Esophagus squamous epithelium (tissue), 5 donors: ENCODE results near the gene DDX24. TPM values are rescaled to one million over a fixed set of nuclear protein-coding genes. Genes with fewer than 3 reads are reported as not detected.

Experiments
- DNase-seq: peaks from one replicate; lab custom pipeline; 2025; lab: John Stamatoyannopoulos, UW
- H3K27ac ChIP-seq, 4 donors: fragments of 200-600 bp; sonication (generic); one replicate each; pipeline ENCODE4 v1.5.1; 2016 to 2019; ENCODE audit warnings: mild to moderate bottlenecking in 1 of 4
- H3K27me3 ChIP-seq, 4 donors: fragments of 200-600 bp; sonication (generic); 1 replicate in 3 of 4; 2 replicates in 1 of 4; pipeline versions ENCODE4 v1.5.1 to v1.6.0; 2017 to 2021; ENCODE audit warnings: antibody characterized with exemption in 1 of 4
- H3K36me3 ChIP-seq, 3 donors: fragments of 200-600 bp; sonication (generic); one replicate each; pipeline ENCODE4 v1.5.1; 2016 to 2019
- H3K4me1 ChIP-seq, 3 donors: fragments of 200-600 bp; sonication (generic); one replicate each; pipeline ENCODE4 v1.5.1; 2017 to 2019
- H3K4me3 ChIP-seq, 4 donors: fragments of 200-600 bp; sonication (generic); 1 replicate in 3 of 4; 2 replicates in 1 of 4; pipeline ENCODE4 v1.5.1; 2016 to 2019; ENCODE audit warnings: mild to moderate bottlenecking in 2 of 4, moderate library complexity in 1 of 4
- H3K9me3 ChIP-seq, 3 donors: fragments of 200-600 bp; sonication (generic); one replicate each; pipeline ENCODE4 v1.5.1; 2016 to 2019
- CTCF ChIP-seq, 6 experiments: fragments of 450-650 bp in 4 of 6; fragments of 200-600 bp in 2 of 6; sonication (generic) in 2 of 6; IDR thresholded peaks; one replicate each; pipeline ENCODE4 v1.5.1; 2016 to 2019; ENCODE audit warnings: antibody characterized with exemption in 6 of 6, mild to moderate bottlenecking in 4 of 6, moderate library complexity in 4 of 6
- POLR2A ChIP-seq, 4 donors: fragments of 450-650 bp; IDR thresholded peaks; one replicate each; pipeline ENCODE4 v1.6.1; 2017; ENCODE audit warnings: antibody characterized with exemption in 4 of 4, mild to moderate bottlenecking in 4 of 4, moderate library complexity in 3 of 4
- WGBS, 2 donors: methylation state at CpG; one replicate each; pipeline ENCODE4 v1.1.5; 2018; 5-methylcytosine and 5-hydroxymethylcytosine counted together
- intact Hi-C: fragments of 100-400 bp; cut with DNase I; formaldehyde crosslinking; loops from one replicate; pipeline ENCODE4 v1.15.0; 2022
- total RNA-seq, 4 donors: library from RNA; depleted of rRNA; stranded (reverse); fragments of >200 nt; gene quantifications; one replicate each; pipeline ENCODE4 v1.1.0, GENCODE V29; 2016
- donor health status: DM: yes; HTN: yes; CAD: no.

Gene DDX24
- total RNA-seq, 4 donors from 2014 or later, result 63.9 to 114 (median 71.9) TPM

- H3K36me3 ChIP-seq, result no peaks in the 10 kb centered on the region
- TF ChIP-seq CTCF (IDR thresholded peaks at IDR 0.05), result no peak
- TF ChIP-seq POLR2A (IDR thresholded peaks at IDR 0.05), result no peak
- H3K4me1 ChIP-seq, result peaks cover 0 to 34% (median 23%) of the 10 kb centered on the region in 3 donors
- no peak overlapping the region for H3K4me3 ChIP-seq
- 45 to 94% methylated on average over 3 to 7 of the region's 8 CpGs for WGBS, 2 donors
- no peak overlapping the region for H3K27ac ChIP-seq
- intact Hi-C loops, result no loop called here
- DNase-seq, result no peak
- H3K9me3 ChIP-seq, result no peaks in the 10 kb centered on the region
- H3K27me3 ChIP-seq, result peaks cover 0 to 50% (median 2%) of the 10 kb centered on the region in 4 donors
Observed at GRCh38 chr14:93999573-93999972, 81.4 kb downstream of the DDX24 start.

GRCh38 chr14:93998871-93999403 is 82.1 kb downstream of the DDX24 start:
- WGBS, 2 donors, result 60 to 75% methylated on average over 2 to 4 of the region's 7 CpGs
- Histone ChIP-seq H3K27ac (no peak overlapping the region), H3K4me1 (peaks cover 0 to 36% (median 26%) of the 10 kb centered on the region in 3 donors), H3K36me3 (no peaks in the 10 kb centered on the region), H3K9me3 (no peaks in the 10 kb centered on the region), H3K4me3 (no peak overlapping the region), H3K27me3 (peaks cover 0 to 44% (median 2%) of the 10 kb centered on the region in 4 donors)
- DNase-seq, result no peak
- no peak for TF ChIP-seq CTCF (IDR thresholded peaks at IDR 0.05)
- no peak for TF ChIP-seq POLR2A (IDR thresholded peaks at IDR 0.05)
- intact Hi-C loops, result no loop called here

Other genes with a start within 250 kb of the DDX24 start
- not detected for gene FAM181A, start 153.9 kb downstream of the DDX24 start, total RNA-seq
- gene ASB2, start 104.6 kb downstream of the DDX24 start, total RNA-seq, result 1 to 10 TPM in 3 of 4 donors, under 1 TPM in 1; 0.83 to 8.8 (median 3.7) TPM
- not detected for gene CCDC197, start 83.9 kb downstream of the DDX24 start, total RNA-seq
- gene OTUB2, start 54.9 kb downstream of the DDX24 start, total RNA-seq, result 10 to 100 TPM in 1 of 4 donors, 1 to 10 TPM in 3; 2.1 to 10.3 (median 7.4) TPM
- gene IFI27L1, start 108 bp upstream of the DDX24 start, total RNA-seq, result 10 to 100 TPM in 1 of 4 donors, 1 to 10 TPM in 3; 1.9 to 12.5 (median 8.6) TPM
- 100 to 1,000 TPM in 3 of 4 donors, 10 to 100 TPM in 1; 39.5 to 958 (median 291) TPM for gene IFI27, start 29.5 kb upstream of the DDX24 start, total RNA-seq
- 10 to 100 TPM; 50.6 to 97.1 (median 66.0) TPM for gene IFI27L2, start 48.4 kb upstream of the DDX24 start, total RNA-seq
- gene PPP4R4, start 93.1 kb upstream of the DDX24 start, total RNA-seq, result 1 to 10 TPM in 1 of 4 donors, under 1 TPM in 3; 0.08 to 1.7 (median 0.48) TPM
- gene SERPINA10, start 212.1 kb upstream of the DDX24 start, total RNA-seq, result not detected
- gene SERPINA6, start 242.1 kb upstream of the DDX24 start, total RNA-seq, result not detected